HG03097 (cell line): Measurements from ENCODE around the gene WWC2.
"Not testable (repeated sequence)": the region's sequence is repeated elsewhere in the genome, so short reads cannot be mapped to it uniquely, and the experiment has no call there.

Experiments used
- ATAC-seq: cut with Tn5 transposase; IDR thresholded peaks from one replicate; pipeline ENCODE4 v1.9.1; 2021; ENCODE audit not compliant: unreplicated experiment, low FRiP score

Gene WWC2

GRCh38 chr4:183099537-183100297 lies 660 bp downstream of the WWC2 start:
- ATAC-seq, result peak; percentile 12

GRCh38 chr4:183100298-183100599 lies 1.2 kb downstream of the WWC2 start:
- ATAC-seq, result no peak

- no peak for ATAC-seq
Observed at GRCh38 chr4:183100827-183101226, 1.8 kb downstream of the WWC2 start.

- no peak for ATAC-seq
Observed at GRCh38 chr4:183101956-183102480, 3.0 kb downstream of the WWC2 start.

- no peak for ATAC-seq
Observed at GRCh38 chr4:183105092-183105491, 6.0 kb downstream of the WWC2 start.

- no peak for ATAC-seq
Observed at GRCh38 chr4:183106839-183107238, 7.8 kb downstream of the WWC2 start.

- ATAC-seq, result no peak
Observed at GRCh38 chr4:183107891-183108459, 8.9 kb downstream of the WWC2 start.

- no peak for ATAC-seq
Observed at GRCh38 chr4:183110244-183110643, 11.2 kb downstream of the WWC2 start.

- ATAC-seq, result no peak
Observed at GRCh38 chr4:183111452-183111885, 12.4 kb downstream of the WWC2 start.

- ATAC-seq, result no peak
Observed at GRCh38 chr4:183118141-183118540, 19.1 kb downstream of the WWC2 start.

GRCh38 chr4:183118585-183118984 lies 19.5 kb downstream of the WWC2 start:
- ATAC-seq, result no peak

- not testable (repeated sequence) for ATAC-seq
Observed at GRCh38 chr4:183121660-183122059, 22.6 kb downstream of the WWC2 start.

GRCh38 chr4:183124228-183124627 lies 25.2 kb downstream of the WWC2 start:
- ATAC-seq, result no peak

- ATAC-seq, result no peak
Observed at GRCh38 chr4:183124865-183125264, 25.8 kb downstream of the WWC2 start.

GRCh38 chr4:183129125-183129524 lies 30.1 kb downstream of the WWC2 start:
- no peak for ATAC-seq

- ATAC-seq, result no peak
Observed at GRCh38 chr4:183129675-183130074, 30.6 kb downstream of the WWC2 start.

GRCh38 chr4:183130328-183131155 lies 31.5 kb downstream of the WWC2 start:
- ATAC-seq, result no peak

- no peak for ATAC-seq
Observed at GRCh38 chr4:183132081-183132480, 33.0 kb downstream of the WWC2 start.

GRCh38 chr4:183132865-183133264 lies 33.8 kb downstream of the WWC2 start:
- no peak for ATAC-seq

- no peak for ATAC-seq
Observed at GRCh38 chr4:183136855-183137254, 37.8 kb downstream of the WWC2 start.

GRCh38 chr4:183139058-183139750 lies 40.1 kb downstream of the WWC2 start:
- ATAC-seq, result no peak
